ENCODE data around the gene CNBD2. TPM values are rescaled to one million over a fixed set of nuclear protein-coding genes. Genes with fewer than 3 reads are reported as not detected.
"Not testable (repeated sequence)": the region's sequence is repeated elsewhere in the genome, so short reads cannot be mapped to it uniquely, and the experiment has no call there.

The CNBD2 gene
- total RNA-seq, 2 donors from 2014 or later = 3.3 to 4.7 TPM

- TF ChIP-seq CTCF (IDR thresholded peaks at IDR 0.05) = no peak
- DNase-seq = no peak
- Histone ChIP-seq H3K27ac (no peak overlapping the region), H3K36me3 (no peaks in the 10 kb centered on the region), H3K4me1 (no peaks in the 10 kb centered on the region), H3K4me3 (no peak overlapping the region), H3K9me3 (no peaks in the 10 kb centered on the region), H3K9ac (ENCODE audit: low read depth in 2 of 2, low read length in 2 of 2) (no peak overlapping the region), H3K27me3 (no peaks in the 10 kb centered on the region)
- intact Hi-C loops (cut with DNase I) = no loop called here
These were observed 75.1 kb downstream of the CNBD2 start for GRCh38 chr20:36043441-36043840.

- intact Hi-C loops (cut with DNase I) = no loop called here
These were observed 75.6 kb downstream of the CNBD2 start for GRCh38 chr20:36043892-36044515.

GRCh38 chr20:36045373-36045714 is 77.0 kb downstream of the CNBD2 start:
- no peaks in the 10 kb centered on the region for H3K36me3 ChIP-seq
- no peaks in the 10 kb centered on the region for H3K27me3 ChIP-seq
- H3K4me3 ChIP-seq = no peak overlapping the region
- DNase-seq = no peak
- no peaks in the 10 kb centered on the region for H3K9me3 ChIP-seq
- H3K9ac ChIP-seq (ENCODE audit: low read depth in 2 of 2, low read length in 2 of 2) = no peak overlapping the region
- TF ChIP-seq CTCF (IDR thresholded peaks at IDR 0.05) = no peak
- H3K4me1 ChIP-seq = peaks cover 3% of the 10 kb centered on the region
- intact Hi-C loops (cut with DNase I) = no loop called here
- no peak overlapping the region for H3K27ac ChIP-seq

More at GRCh38 chr20:36043892-36044515, 75.6 kb downstream of the CNBD2 start:
- Histone ChIP-seq H3K9ac (ENCODE audit: low read depth in 2 of 2, low read length in 2 of 2) (no peak overlapping the region), H3K36me3 (no peaks in the 10 kb centered on the region), H3K4me1 (peaks cover 3% of the 10 kb centered on the region), H3K27ac (no peak overlapping the region), H3K27me3 (no peaks in the 10 kb centered on the region), H3K4me3 (no peak overlapping the region), H3K9me3 (no peaks in the 10 kb centered on the region)
- no peak for TF ChIP-seq CTCF (IDR thresholded peaks at IDR 0.05)
- DNase-seq = no peak

GRCh38 chr20:36046073-36046798 is 77.8 kb downstream of the CNBD2 start:
- H3K9ac ChIP-seq (ENCODE audit: low read depth in 2 of 2, low read length in 2 of 2); H3K4me1 ChIP-seq; H3K36me3 ChIP-seq; H3K4me3 ChIP-seq; H3K9me3 ChIP-seq; DNase-seq; H3K27me3 ChIP-seq; intact Hi-C loops (cut with DNase I); H3K27ac ChIP-seq: not testable (repeated sequence)

GRCh38 chr20:36049408-36049807 is 81.0 kb downstream of the CNBD2 start:
- H3K9ac ChIP-seq (ENCODE audit: low read depth in 2 of 2, low read length in 2 of 2); H3K36me3 ChIP-seq; intact Hi-C loops (cut with DNase I); H3K9me3 ChIP-seq; DNase-seq; H3K4me1 ChIP-seq; H3K27me3 ChIP-seq; H3K27ac ChIP-seq: not testable (repeated sequence)
- H3K4me3 ChIP-seq = peak overlapping the region; percentile 64

- Histone ChIP-seq H3K27ac (peak overlapping the region; percentile 93), H3K27me3 (no peaks in the 10 kb centered on the region), H3K36me3 (no peaks in the 10 kb centered on the region), H3K9me3 (no peaks in the 10 kb centered on the region), H3K4me3 (peak overlapping the region; percentile 64), H3K4me1 (peaks cover 8% of the 10 kb centered on the region), H3K9ac (ENCODE audit: low read depth in 2 of 2, low read length in 2 of 2) (peak overlapping the region; percentile 76 to 100)
- intact Hi-C loops (cut with DNase I) = no loop called here
- TF ChIP-seq CTCF (IDR thresholded peaks at IDR 0.05) = no peak
- DNase-seq = peak; percentile 96
These were observed 82.3 kb downstream of the CNBD2 start for GRCh38 chr20:36050436-36051317.
